CD4-positive, alpha-beta T cell treated with Interleukin-4 for 4 hours (primary cell): ENCODE measurements around the gene MMRN2.
A peak's percentile ranks its signal among the peaks of the same experiment; 100 is the strongest.
"Not testable (repeated sequence)": the region's sequence is repeated elsewhere in the genome, so short reads cannot be mapped to it uniquely, and the experiment has no call there.

Experiments used
- DNase-seq: peaks from one replicate; pipeline ENCODE4 v3.0.0-alpha.2; 2020

MMRN2 gene

GRCh38 chr10:86938260-86938659 lies 19.2 kb downstream of the MMRN2 start:
- no peak for DNase-seq

- no peak for DNase-seq
Measured at GRCh38 chr10:86937502-86938154, 19.8 kb downstream of the MMRN2 start.

- no peak for DNase-seq
Measured at GRCh38 chr10:86936661-86937501, 20.5 kb downstream of the MMRN2 start.

- DNase-seq = not testable (repeated sequence)
Measured at GRCh38 chr10:86934162-86934711, 23.2 kb downstream of the MMRN2 start.

- DNase-seq = no peak
Measured at GRCh38 chr10:86932674-86933073, 24.7 kb downstream of the MMRN2 start.

- DNase-seq = no peak
Measured at GRCh38 chr10:86931872-86932271, 25.5 kb downstream of the MMRN2 start.

- DNase-seq = no peak
Measured at GRCh38 chr10:86929468-86930380, 27.7 kb downstream of the MMRN2 start.

- no peak for DNase-seq
Measured at GRCh38 chr10:86922553-86922961, 34.9 kb downstream of the MMRN2 start.

GRCh38 chr10:86918022-86918471 lies 39.4 kb downstream of the MMRN2 start:
- no peak for DNase-seq

GRCh38 chr10:86914734-86915133 lies 42.7 kb downstream of the MMRN2 start:
- no peak for DNase-seq

GRCh38 chr10:86905429-86905828 lies 52.0 kb downstream of the MMRN2 start:
- DNase-seq = no peak

GRCh38 chr10:86904600-86904999 lies 52.8 kb downstream of the MMRN2 start:
- no peak for DNase-seq

GRCh38 chr10:86900955-86901354 lies 56.5 kb downstream of the MMRN2 start:
- DNase-seq = no peak

- peak; percentile 32 for DNase-seq
Measured at GRCh38 chr10:86899670-86900276, 57.6 kb downstream of the MMRN2 start.

GRCh38 chr10:86899132-86899531 lies 58.3 kb downstream of the MMRN2 start:
- DNase-seq = no peak

GRCh38 chr10:86898511-86898910 lies 58.9 kb downstream of the MMRN2 start:
- no peak for DNase-seq

GRCh38 chr10:86889997-86890396 lies 67.4 kb downstream of the MMRN2 start:
- DNase-seq = no peak

- DNase-seq = peak; percentile 16
Measured at GRCh38 chr10:86888585-86889381, 68.6 kb downstream of the MMRN2 start.
